Small intestine (tissue), 7 donors: ENCODE data around the gene SERGEF. TPM values are rescaled to one million over a fixed set of nuclear protein-coding genes. Genes with fewer than 3 reads are reported as not detected.

Experiments
- DNase-seq, 2 donors: peaks; one replicate each; pipeline versions ENCODE4 v3.0.0 to v3.0.0-alpha.2; 2013
- FAIRE-seq: peaks from 2 replicates; lab custom pipeline; 2012; peaks lifted over from hg19 to GRCh38; lab: Jason Lieb, UNC
- H3K27ac ChIP-seq, 3 donors: one replicate each; pipeline ENCODE4 v1.5.1; 2013; ENCODE audit warnings: low read length in 2 of 3, mild to moderate bottlenecking in 2 of 3, control low read depth in 1 of 3, inconsistent platforms in 1 of 3, low read depth in 1 of 3, moderate library complexity in 1 of 3
- H3K27me3 ChIP-seq, 3 donors: one replicate each; pipeline ENCODE4 v1.6.1; 2013; ENCODE audit warnings: low read length in 3 of 3, inconsistent platforms in 1 of 3; ENCODE audit not compliant: control insufficient read depth in 3 of 3, insufficient read depth in 3 of 3
- H3K36me3 ChIP-seq, 3 donors: one replicate each; pipeline ENCODE4 v1.6.1; 2013; ENCODE audit warnings: low read length in 3 of 3, inconsistent platforms in 1 of 3, low read depth in 1 of 3, mild to moderate bottlenecking in 1 of 3, moderate library complexity in 1 of 3; ENCODE audit not compliant: control insufficient read depth in 3 of 3, insufficient read depth in 2 of 3
- H3K4me1 ChIP-seq, 3 donors: one replicate each; pipeline ENCODE4 v1.6.1; 2013; ENCODE audit warnings: low read length in 2 of 3, inconsistent platforms in 1 of 3, low read depth in 1 of 3, mild to moderate bottlenecking in 1 of 3, moderate library complexity in 1 of 3; ENCODE audit not compliant: control insufficient read depth in 3 of 3, insufficient read depth in 2 of 3
- H3K4me3 ChIP-seq, 3 donors: one replicate each; pipeline ENCODE4 v1.5.1; 2013; ENCODE audit warnings: low read length in 3 of 3, control low read depth in 1 of 3, inconsistent platforms in 1 of 3, low read depth in 1 of 3, mild to moderate bottlenecking in 1 of 3, moderate library complexity in 1 of 3
- H3K9me3 ChIP-seq, 2 donors: one replicate each; pipeline ENCODE4 v1.6.1; 2013; ENCODE audit warnings: low read depth in 1 of 2, low read length in 1 of 2; ENCODE audit not compliant: control insufficient read depth in 2 of 2, insufficient read depth in 1 of 2
- WGBS, 3 donors: extraction: QIAGEN DNeasy Blood & Tissue Kit; methylation state at CpG; one replicate each; pipeline ENCODE4 v1.1.7; 2013; 5-methylcytosine and 5-hydroxymethylcytosine counted together
- polyA plus RNA-seq, 4 donors: library from polyadenylated mRNA; stranded (reverse) in 3 of 4; unstranded in 1 of 4; fragments of 200-250 nt in 3 of 4; fragments of 120-200 nt in 1 of 4; gene quantifications; one replicate each; pipeline versions ENCODE4 v1.2.1 to v1.2.3, GENCODE V29; 2013
- donor health status: healthy with polysubstance abuse.
- donor health status: control.
- donor health status: control.
- donor health status: Bipolar disorder and iron deficiency.
- donor health status: healthy.

Gene SERGEF
- polyA plus RNA-seq, 4 donors: 19.2 to 31.1 (median 27.0) TPM

GRCh38 chr11:17978553-17979287 lies 34.1 kb downstream of the SERGEF start:
- Histone ChIP-seq H3K4me1 (no peaks in the 10 kb centered on the region), H3K27me3 (no peaks in the 10 kb centered on the region), H3K27ac (no peak overlapping the region), H3K9me3 (no peaks in the 10 kb centered on the region), H3K4me3 (no peak overlapping the region), H3K36me3 (peaks cover 0 to 7% (median 0%) of the 10 kb centered on the region in 3 donors)
- FAIRE-seq (no peak), DNase-seq (peak; percentile 52 to 59)
- 59 to 66% (median 61%) methylated on average over 5 of the region's 5 CpGs for WGBS, 3 donors

- DNase-seq: no peak
- H3K36me3 ChIP-seq: peaks cover 0 to 9% (median 0%) of the 10 kb centered on the region in 3 donors
- H3K27ac ChIP-seq: no peak overlapping the region
- no peaks in the 10 kb centered on the region for H3K27me3 ChIP-seq
- H3K4me1 ChIP-seq: no peaks in the 10 kb centered on the region
- H3K4me3 ChIP-seq: no peak overlapping the region
- 81 to 100% (median 93%) methylated on average over 1 of the region's 1 CpG for WGBS, 3 donors
- no peak for FAIRE-seq
- H3K9me3 ChIP-seq: no peaks in the 10 kb centered on the region
Measured at GRCh38 chr11:17976651-17977050, 36.2 kb downstream of the SERGEF start.

- no peak overlapping the region for H3K27ac ChIP-seq
- no peaks in the 10 kb centered on the region for H3K27me3 ChIP-seq
- peaks cover 0 to 9% (median 0%) of the 10 kb centered on the region in 3 donors for H3K36me3 ChIP-seq
- H3K4me3 ChIP-seq: no peak overlapping the region
- FAIRE-seq (no peak), DNase-seq (no peak)
- H3K4me1 ChIP-seq: no peaks in the 10 kb centered on the region
- peaks cover 0 to 5% of the 10 kb centered on the region in 2 donors for H3K9me3 ChIP-seq
Measured at GRCh38 chr11:17974246-17974645, 38.6 kb downstream of the SERGEF start.

- Histone ChIP-seq H3K4me3 (no peak overlapping the region), H3K9me3 (peaks cover 0 to 5% of the 10 kb centered on the region in 2 donors), H3K4me1 (no peaks in the 10 kb centered on the region), H3K27ac (no peak overlapping the region), H3K36me3 (peaks cover 0 to 5% (median 0%) of the 10 kb centered on the region in 3 donors), H3K27me3 (no peaks in the 10 kb centered on the region)
- FAIRE-seq: no peak
- peak in 1 of 2 donors; percentile 19 for DNase-seq
- WGBS, 3 donors: 61 to 84% (median 83%) methylated on average over 5 of the region's 5 CpGs
Measured at GRCh38 chr11:17972987-17973386, 39.9 kb downstream of the SERGEF start.

- peaks cover 0 to 5% of the 10 kb centered on the region in 2 donors for H3K9me3 ChIP-seq
- H3K36me3 ChIP-seq: peaks cover 0 to 9% (median 2%) of the 10 kb centered on the region in 3 donors
- no peak overlapping the region for H3K27ac ChIP-seq
- FAIRE-seq: no peak
- H3K4me3 ChIP-seq: no peak overlapping the region
- no peak for DNase-seq
- no peaks in the 10 kb centered on the region for H3K27me3 ChIP-seq
- 95 to 100% (median 95%) methylated on average over 1 of the region's 1 CpG for WGBS, 3 donors
- no peaks in the 10 kb centered on the region for H3K4me1 ChIP-seq
Measured at GRCh38 chr11:17968206-17968605, 44.6 kb downstream of the SERGEF start.

- Histone ChIP-seq H3K27me3 (no peaks in the 10 kb centered on the region), H3K4me3 (no peak overlapping the region), H3K4me1 (no peaks in the 10 kb centered on the region), H3K36me3 (peaks cover 0 to 6% (median 2%) of the 10 kb centered on the region in 3 donors), H3K27ac (no peak overlapping the region), H3K9me3 (peaks cover 0 to 5% of the 10 kb centered on the region in 2 donors)
- DNase-seq: no peak
- no peak for FAIRE-seq
Measured at GRCh38 chr11:17967661-17968060, 45.2 kb downstream of the SERGEF start.

- no peak overlapping the region for H3K27ac ChIP-seq
- no peaks in the 10 kb centered on the region for H3K27me3 ChIP-seq
- no peak for DNase-seq
- no peaks in the 10 kb centered on the region for H3K4me1 ChIP-seq
- peaks cover 0 to 7% (median 5%) of the 10 kb centered on the region in 3 donors for H3K36me3 ChIP-seq
- no peaks in the 10 kb centered on the region for H3K9me3 ChIP-seq
- H3K4me3 ChIP-seq: no peak overlapping the region
- no peak for FAIRE-seq
Measured at GRCh38 chr11:17960091-17960490, 52.8 kb downstream of the SERGEF start.

- FAIRE-seq (no peak), DNase-seq (no peak)
- Histone ChIP-seq H3K36me3 (peaks cover 0 to 7% (median 7%) of the 10 kb centered on the region in 3 donors), H3K27ac (no peak overlapping the region), H3K4me1 (no peaks in the 10 kb centered on the region), H3K4me3 (no peak overlapping the region), H3K9me3 (no peaks in the 10 kb centered on the region), H3K27me3 (no peaks in the 10 kb centered on the region)
- WGBS, 3 donors: 71 to 83% (median 80%) methylated on average over 2 of the region's 2 CpGs
Measured at GRCh38 chr11:17958446-17958845, 54.4 kb downstream of the SERGEF start.
